D721Med (cell line): Measurements from ENCODE around the gene SLC9A9.

Experiments used
- DNase-seq: peaks from one replicate; pipeline ENCODE4 v3.0.0; 2011; ENCODE audit warnings: low spot score; ENCODE audit not compliant: insufficient read length
- FAIRE-seq: peaks from 2 replicates; lab custom pipeline; 2011; peaks lifted over from hg19 to GRCh38; lab: Jason Lieb, UNC
- TF ChIP-seq, protein P1 (sequence below): IDR thresholded peaks from 2 replicates; pipeline ENCODE4 v1.5.1; 2012; ENCODE audit warnings: mild to moderate bottlenecking, control low read depth; ENCODE audit not compliant: insufficient read depth; ENCODE audit errors: missing control alignments

The SLC9A9 gene

DNA sequence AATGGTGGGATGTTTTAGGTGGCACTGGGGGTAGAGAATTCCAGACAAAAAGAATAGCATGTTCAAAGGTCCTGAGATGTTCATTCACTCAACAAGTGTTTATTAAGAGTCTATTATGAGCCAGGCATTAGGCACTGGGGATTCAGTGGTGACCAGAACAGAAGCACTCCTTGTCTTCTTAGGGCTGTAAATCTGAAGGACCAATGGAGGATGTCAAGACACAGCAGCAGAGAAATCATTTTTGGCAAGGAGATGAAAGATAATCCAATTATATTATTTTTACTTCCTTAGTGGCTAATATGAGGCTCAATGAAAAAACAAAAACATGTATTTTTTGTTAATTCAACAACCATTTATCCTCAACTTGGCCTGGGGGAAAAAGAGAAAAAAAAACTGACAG, 218.5 kb downstream of the SLC9A9 start:
- DNase-seq: no peak
- TF ChIP-seq, protein P1, sequence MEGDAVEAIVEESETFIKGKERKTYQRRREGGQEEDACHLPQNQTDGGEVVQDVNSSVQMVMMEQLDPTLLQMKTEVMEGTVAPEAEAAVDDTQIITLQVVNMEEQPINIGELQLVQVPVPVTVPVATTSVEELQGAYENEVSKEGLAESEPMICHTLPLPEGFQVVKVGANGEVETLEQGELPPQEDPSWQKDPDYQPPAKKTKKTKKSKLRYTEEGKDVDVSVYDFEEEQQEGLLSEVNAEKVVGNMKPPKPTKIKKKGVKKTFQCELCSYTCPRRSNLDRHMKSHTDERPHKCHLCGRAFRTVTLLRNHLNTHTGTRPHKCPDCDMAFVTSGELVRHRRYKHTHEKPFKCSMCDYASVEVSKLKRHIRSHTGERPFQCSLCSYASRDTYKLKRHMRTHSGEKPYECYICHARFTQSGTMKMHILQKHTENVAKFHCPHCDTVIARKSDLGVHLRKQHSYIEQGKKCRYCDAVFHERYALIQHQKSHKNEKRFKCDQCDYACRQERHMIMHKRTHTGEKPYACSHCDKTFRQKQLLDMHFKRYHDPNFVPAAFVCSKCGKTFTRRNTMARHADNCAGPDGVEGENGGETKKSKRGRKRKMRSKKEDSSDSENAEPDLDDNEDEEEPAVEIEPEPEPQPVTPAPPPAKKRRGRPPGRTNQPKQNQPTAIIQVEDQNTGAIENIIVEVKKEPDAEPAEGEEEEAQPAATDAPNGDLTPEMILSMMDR: no peak
- FAIRE-seq: no peak

DNA sequence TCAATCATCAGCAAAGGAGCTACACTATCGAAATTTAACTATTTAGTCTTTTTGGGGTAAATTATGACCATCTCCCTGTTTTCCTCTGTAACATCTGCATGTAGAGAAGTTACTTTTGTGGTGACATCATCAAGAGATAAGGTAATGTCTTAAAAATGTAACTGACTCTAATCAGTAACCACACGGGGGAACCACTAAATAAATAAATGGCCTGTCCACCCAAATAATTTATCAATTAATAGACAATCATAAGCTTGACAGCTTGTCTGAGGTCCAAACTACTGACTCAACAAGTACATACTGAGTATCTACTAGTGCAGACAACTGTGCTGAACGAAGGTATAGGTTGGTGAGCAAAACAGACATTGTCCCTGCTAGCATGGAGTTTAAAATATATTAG, 219.3 kb downstream of the SLC9A9 start:
- TF ChIP-seq, protein P1: no peak
- FAIRE-seq (no peak), DNase-seq (no peak)

DNA sequence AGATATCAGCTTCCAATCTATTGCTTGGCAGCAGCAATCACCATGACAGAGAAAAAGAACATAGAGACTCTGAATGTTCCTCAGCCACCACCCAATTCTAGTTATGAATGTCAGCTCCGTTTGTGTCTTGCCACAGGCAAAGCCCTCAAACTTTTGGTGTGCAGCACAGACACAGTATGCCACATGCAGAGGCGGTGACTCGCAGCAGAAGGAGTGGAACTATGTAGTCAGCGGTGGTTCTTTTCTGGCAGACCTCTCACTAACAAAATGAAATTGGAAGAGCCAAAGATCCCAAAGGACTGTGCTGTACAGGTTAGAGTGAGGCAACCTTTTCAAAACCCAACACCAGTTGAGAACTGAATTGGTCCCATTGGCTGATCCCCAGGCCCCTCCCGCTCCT, 220.9 kb downstream of the SLC9A9 start:
- TF ChIP-seq, protein P1: no peak
- DNase-seq (no peak), FAIRE-seq (no peak)

DNA sequence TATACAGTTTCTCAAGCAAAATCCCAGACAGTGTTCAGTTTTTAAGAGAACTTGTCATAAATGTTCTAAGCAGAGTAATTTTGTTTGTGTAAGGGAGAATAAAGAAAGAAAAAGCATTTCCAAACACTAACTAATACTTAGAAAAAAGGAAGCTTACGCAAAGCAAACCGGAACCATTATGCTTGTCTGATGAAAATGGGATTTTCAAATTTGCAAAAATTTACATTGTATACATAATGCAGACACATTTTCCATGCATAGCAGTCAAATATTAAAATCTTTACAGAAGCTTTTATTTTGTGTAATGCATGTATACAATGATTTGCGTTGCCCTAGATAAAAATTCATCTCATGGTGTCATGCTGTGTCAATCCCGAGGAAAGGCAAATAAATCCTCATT, 229.0 kb downstream of the SLC9A9 start:
- TF ChIP-seq, protein P1: no peak
- FAIRE-seq: no peak
- no peak for DNase-seq

DNA sequence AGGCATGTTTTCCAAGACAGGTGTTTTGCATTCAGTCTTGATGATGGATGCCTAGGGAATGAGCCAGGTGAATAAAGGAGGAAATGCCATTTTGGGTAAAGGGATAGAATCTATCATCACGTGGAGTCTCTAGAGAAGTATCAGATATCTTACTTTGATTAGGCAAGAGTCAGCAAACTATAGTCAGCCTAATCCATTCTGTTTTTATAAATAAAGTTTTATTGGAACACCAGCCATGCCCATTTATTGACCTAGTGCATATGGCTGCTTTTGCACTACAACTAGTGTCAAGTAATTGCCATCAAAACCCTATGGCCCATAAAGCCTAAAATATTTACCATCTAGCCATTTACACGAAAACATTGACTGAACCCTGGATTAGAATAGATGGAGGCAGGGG, 231.2 kb downstream of the SLC9A9 start:
- DNase-seq: no peak
- FAIRE-seq: no peak
- TF ChIP-seq, protein P1: no peak

DNA sequence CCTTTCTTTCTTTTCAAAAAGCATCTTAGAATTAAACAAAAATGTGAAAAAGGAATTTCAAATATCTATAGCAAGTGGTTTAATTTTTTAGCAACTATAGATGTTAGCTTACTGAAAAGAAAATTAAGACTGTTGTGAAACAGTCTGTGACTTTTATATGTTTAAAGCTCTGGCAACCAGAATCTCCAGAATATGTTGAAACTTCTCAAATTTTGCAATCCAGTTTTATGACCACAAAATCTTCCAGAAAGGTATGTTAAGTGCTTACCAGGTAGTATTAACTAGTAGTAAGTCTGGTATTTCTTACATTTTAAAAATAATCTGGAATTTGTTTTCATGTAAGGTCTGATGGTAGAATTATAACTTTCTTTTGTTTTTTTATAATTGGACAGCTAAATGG, 235.0 kb downstream of the SLC9A9 start:
- no peak for DNase-seq
- TF ChIP-seq, protein P1: no peak
- no peak for FAIRE-seq

DNA sequence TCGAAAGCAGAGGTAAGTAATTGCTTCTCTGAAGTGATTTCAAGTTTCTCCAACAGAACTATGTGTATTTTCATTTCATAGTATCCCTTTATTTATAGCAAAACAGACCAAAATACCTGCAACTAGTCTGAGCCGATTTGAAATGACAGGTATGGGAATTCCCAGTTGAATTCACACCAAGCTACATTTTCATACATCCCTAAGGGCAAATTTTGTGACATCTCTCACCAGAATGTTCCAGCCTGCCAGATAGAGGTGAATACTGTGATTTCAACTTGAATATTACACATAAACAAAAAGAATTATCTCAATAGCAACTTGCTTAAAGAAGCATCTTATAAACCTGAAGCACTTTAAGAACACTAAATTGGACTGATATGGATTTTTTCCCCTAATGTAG, 235.7 kb downstream of the SLC9A9 start:
- TF ChIP-seq, protein P1: no peak
- DNase-seq (no peak), FAIRE-seq (no peak)
